H1 (cell line): ENCODE results near the gene MACROD2. TPM values are rescaled to one million over a fixed set of nuclear protein-coding genes. Genes with fewer than 3 reads are reported as not detected.

ENCODE experiments used
- CTCF ChIA-PET: fragments of 300-600 bp; sonication (Branson Sonifier 250); formaldehyde crosslinking; loops from one replicate; lab custom pipeline; 2021; ENCODE audit not compliant: partially characterized antibody; lab: Charles Lee
- POLR2A ChIA-PET: fragments of 300-600 bp; sonication (Branson Sonifier 250); formaldehyde crosslinking; loops from one replicate; lab custom pipeline; 2021; ENCODE audit warnings: inconsistent platforms; ENCODE audit not compliant: partially characterized antibody; lab: Charles Lee
- DNase-seq, 2 experiments: peaks; one replicate each; pipeline versions ENCODE4 v3.0.0 to v3.0.0-alpha.2; 2010 to 2022; ENCODE audit warnings: low spot score in 2 of 2, low read depth in 1 of 2, mixed read lengths in 1 of 2
- FAIRE-seq: peaks from 2 replicates; lab custom pipeline; 2011; peaks lifted over from hg19 to GRCh38; lab: Jason Lieb, UNC
- H2AFZ ChIP-seq: 2 replicates; pipeline ENCODE4 v1.8.1; 2012; ENCODE audit warnings: low read length, inconsistent platforms
- H2AK5ac ChIP-seq: 2 replicates; pipeline ENCODE4 v1.6.1; 2013; ENCODE audit warnings: low read depth, low read length
- H2BK120ac ChIP-seq: replicated peaks from 2 replicates; pipeline ENCODE3; 2013; ENCODE audit warnings: low read depth, low read length, inconsistent platforms
- H2BK12ac ChIP-seq: 2 replicates; pipeline ENCODE4 v1.6.1; 2013; ENCODE audit warnings: low read depth, low read length
- H2BK15ac ChIP-seq: 2 replicates; pipeline ENCODE4 v1.6.1; 2013; ENCODE audit warnings: low read length
- H2BK20ac ChIP-seq: 2 replicates; pipeline ENCODE4 v1.6.1; 2013; ENCODE audit warnings: low read length
- H2BK5ac ChIP-seq: 2 replicates; pipeline ENCODE4 v1.6.1; 2013; ENCODE audit warnings: low read depth, low read length
- H3K14ac ChIP-seq: 2 replicates; pipeline ENCODE4 v1.6.1; 2013; ENCODE audit warnings: inconsistent platforms; ENCODE audit not compliant: insufficient read length
- H3K18ac ChIP-seq: 2 replicates; pipeline ENCODE4 v1.6.1; 2013; ENCODE audit warnings: low read length; ENCODE audit errors: extremely low read depth
- H3K23ac ChIP-seq: 2 replicates; pipeline ENCODE4 v1.6.1; 2013; ENCODE audit warnings: inconsistent platforms; ENCODE audit not compliant: insufficient read length
- H3K23me2 ChIP-seq: 2 replicates; pipeline ENCODE4 v1.6.1; 2013; ENCODE audit warnings: low read depth, low read length
- H3K27ac ChIP-seq: 2 replicates; pipeline ENCODE4 v1.6.1; 2011; ENCODE audit warnings: low read depth, low read length, inconsistent platforms
- H3K27me3 ChIP-seq, 4 experiments: replicated peaks in 1 of 4; 1 replicate in 1 of 4; 2 replicates in 3 of 4; pipeline versions ENCODE4 v1.6.1 to v1.8.1; 2011 to 2013; ENCODE audit warnings: low read length in 3 of 4, mild to moderate bottlenecking in 3 of 4, inconsistent platforms in 2 of 4, mixed read lengths in 2 of 4, moderate library complexity in 1 of 4; ENCODE audit not compliant: control insufficient read depth in 3 of 4, insufficient read depth in 3 of 4; ENCODE audit errors: extremely low read depth in 1 of 4
- H3K36me3 ChIP-seq, 4 experiments: 2 replicates each; pipeline versions ENCODE4 v1.6.1 to v1.8.1; 2011 to 2013; ENCODE audit warnings: mild to moderate bottlenecking in 4 of 4, low read length in 3 of 4, moderate library complexity in 2 of 4, control low read depth in 1 of 4, inconsistent platforms in 1 of 4; ENCODE audit not compliant: insufficient read depth in 4 of 4, control insufficient read depth in 2 of 4
- H3K4ac ChIP-seq: replicated peaks from 2 replicates; pipeline ENCODE3; 2013; ENCODE audit warnings: low read length, low read depth, mixed read lengths, inconsistent platforms; ENCODE audit not compliant: insufficient read length
- H3K4me1 ChIP-seq, 4 experiments: replicated peaks in 1 of 4; 1 replicate in 1 of 4; 2 replicates in 3 of 4; pipeline versions ENCODE4 v1.6.1 to v1.8.1; 2011 to 2013; ENCODE audit warnings: low read length in 3 of 4, inconsistent platforms in 2 of 4, mixed read lengths in 1 of 4; ENCODE audit not compliant: insufficient read depth in 4 of 4, control insufficient read depth in 3 of 4
- H3K4me2 ChIP-seq, 2 experiments: 2 replicates each; pipeline versions ENCODE4 v1.6.1 to v1.8.1; 2011 to 2013; ENCODE audit warnings: low read depth in 2 of 2, low read length in 2 of 2, control low read depth in 1 of 2, inconsistent platforms in 1 of 2, mild to moderate bottlenecking in 1 of 2; ENCODE audit not compliant: insufficient read depth in 1 of 2
- H3K4me3 ChIP-seq, 4 experiments: fragments of 200-600, 300-600 bp in 1 of 4; sonication (generic), shearing (Covaris generic), sonication (Bioruptor Twin) in 1 of 4; 2 replicates each; pipeline versions ENCODE4 v1.5.1 to v1.8.1; 2011 to 2016; ENCODE audit warnings: low read length in 4 of 4, low read depth in 3 of 4, control low read depth in 2 of 4, inconsistent platforms in 2 of 4, mild to moderate bottlenecking in 2 of 4, mixed read lengths in 1 of 4, moderate library complexity in 1 of 4; ENCODE audit not compliant: insufficient read depth in 2 of 4; ENCODE audit errors: extremely low read depth in 1 of 4
- H3K56ac ChIP-seq: replicated peaks from 2 replicates; pipeline ENCODE3; 2013; ENCODE audit warnings: low read depth, mild to moderate bottlenecking, mixed read lengths, low read length, inconsistent platforms; ENCODE audit not compliant: insufficient read length
- H3K79me1 ChIP-seq: 2 replicates; pipeline ENCODE4 v1.6.1; 2013; ENCODE audit warnings: low read depth, low read length, control low read depth
- H3K79me2 ChIP-seq, 2 experiments: 2 replicates each; pipeline versions ENCODE4 v1.6.1 to v1.8.1; 2012 to 2013; ENCODE audit warnings: low read length in 2 of 2, mild to moderate bottlenecking in 2 of 2, inconsistent platforms in 1 of 2; ENCODE audit not compliant: insufficient read depth in 2 of 2, control insufficient read depth in 1 of 2
- H3K9ac ChIP-seq, 4 experiments: replicated peaks in 1 of 4; 1 replicate in 1 of 4; 2 replicates in 3 of 4; pipeline versions ENCODE4 v1.6.1 to v1.8.1; 2011 to 2013; ENCODE audit warnings: low read depth in 3 of 4, low read length in 3 of 4, control low read depth in 2 of 4, mild to moderate bottlenecking in 2 of 4, moderate library complexity in 2 of 4, inconsistent platforms in 1 of 4; ENCODE audit errors: extremely low read depth in 1 of 4
- H3K9me3 ChIP-seq, 2 experiments: 2 replicates each; pipeline versions ENCODE4 v1.6.1 to v1.8.1; 2012 to 2013; ENCODE audit warnings: mild to moderate bottlenecking in 2 of 2, moderate library complexity in 2 of 2, control low read depth in 1 of 2, inconsistent platforms in 1 of 2, low read depth in 1 of 2, low read length in 1 of 2, mixed read lengths in 1 of 2; ENCODE audit not compliant: insufficient read depth in 2 of 2
- H4K20me1 ChIP-seq, 2 experiments: replicated peaks in 1 of 2; 2 replicates each; pipeline versions ENCODE3 to v1.8.1; 2011 to 2013; ENCODE audit warnings: inconsistent platforms in 2 of 2, low read length in 2 of 2, mild to moderate bottlenecking in 1 of 2; ENCODE audit not compliant: insufficient read depth in 2 of 2, control insufficient read depth in 1 of 2
- H4K5ac ChIP-seq: 2 replicates; pipeline ENCODE4 v1.6.1; 2013; ENCODE audit warnings: low read length, low read depth, mixed read lengths, inconsistent platforms; ENCODE audit not compliant: insufficient read length
- H4K8ac ChIP-seq: 2 replicates; pipeline ENCODE4 v1.8.0; 2013; ENCODE audit warnings: mild to moderate bottlenecking, moderate library complexity, low read length, inconsistent platforms; ENCODE audit not compliant: insufficient read depth; ENCODE audit errors: extremely low read depth
- H4K91ac ChIP-seq: replicated peaks from 2 replicates; pipeline ENCODE3; 2013; ENCODE audit warnings: low read length, mixed read lengths, inconsistent platforms; ENCODE audit not compliant: insufficient read length
- BCL11A ChIP-seq, 2 experiments: IDR thresholded peaks; one replicate each; pipeline ENCODE4 v1.6.1; 2011; ENCODE audit warnings: low read depth in 2 of 2, low read length in 2 of 2, mild to moderate bottlenecking in 2 of 2
- FOSL1 ChIP-seq: IDR thresholded peaks from 2 replicates; pipeline ENCODE4 v1.6.1; 2011; ENCODE audit warnings: mild to moderate bottlenecking, low read depth, low read length, moderate library complexity; ENCODE audit not compliant: insufficient read depth
- HDAC2 ChIP-seq, 2 experiments: fragments of 300-600 bp in 1 of 2; sonication (generic) in 1 of 2; IDR thresholded peaks; 2 replicates each; pipeline ENCODE4 v1.6.1; 2011 to 2012; ENCODE audit warnings: low read depth in 2 of 2, low read length in 2 of 2, mild to moderate bottlenecking in 2 of 2, moderate library complexity in 2 of 2, borderline replicate concordance in 1 of 2, inconsistent platforms in 1 of 2
- JUND ChIP-seq: IDR thresholded peaks from 2 replicates; pipeline ENCODE4 v1.6.1; 2011; ENCODE audit warnings: mild to moderate bottlenecking, improper control_type of control experiment, low read length
- NANOG ChIP-seq: IDR thresholded peaks from 2 replicates; pipeline ENCODE4 v1.6.1; 2011; ENCODE audit warnings: low read length, low read depth, mild to moderate bottlenecking, inconsistent platforms; ENCODE audit not compliant: insufficient read depth, poor library complexity, severe bottlenecking
- PHF8 ChIP-seq: fragments of 200-600 bp; sonication (generic); conservative IDR thresholded peaks from 2 replicates; pipeline ENCODE4 v1.7.1; 2012; ENCODE audit warnings: low read depth, mild to moderate bottlenecking, inconsistent platforms, low read length, moderate library complexity
- POU5F1 ChIP-seq: IDR thresholded peaks from 2 replicates; pipeline ENCODE4 v1.6.1; 2011; ENCODE audit warnings: low read depth, mild to moderate bottlenecking, low read length, moderate library complexity
- RAD21 ChIP-seq, 2 experiments: IDR thresholded peaks in 1 of 2; conservative IDR thresholded peaks in 1 of 2; 2 replicates each; pipeline ENCODE4 v1.6.1; 2011; ENCODE audit warnings: low read depth in 2 of 2, low read length in 2 of 2, improper control_type of control experiment in 1 of 2, inconsistent platforms in 1 of 2, mild to moderate bottlenecking in 1 of 2, moderate library complexity in 1 of 2
- RNF2 ChIP-seq: fragments of 200-900, 300-1000 bp; sonication (generic); IDR thresholded peaks from 2 replicates; pipeline ENCODE4 v1.7.1; 2016; ENCODE audit warnings: borderline replicate concordance, low read depth, mild to moderate bottlenecking, antibody characterized with exemption, low read length; ENCODE audit not compliant: poor library complexity, severe bottlenecking; ENCODE audit errors: missing control alignments
- SP1 ChIP-seq: IDR thresholded peaks from 2 replicates; pipeline ENCODE4 v1.6.1; 2011; ENCODE audit warnings: low read depth, low read length
- TBP ChIP-seq: IDR thresholded peaks from 2 replicates; pipeline ENCODE4 v1.6.1; 2011; ENCODE audit warnings: low read depth, low read length, improper control_type of control experiment
- TEAD4 ChIP-seq: IDR thresholded peaks from 2 replicates; pipeline ENCODE4 v1.6.1; 2012; ENCODE audit warnings: low read depth, low read length, inconsistent platforms, mixed read lengths
- ZNF274 ChIP-seq: IDR thresholded peaks from 2 replicates; pipeline ENCODE4 v1.7.0; 2012; ENCODE audit warnings: low read length, borderline replicate concordance; ENCODE audit errors: extremely low read depth
- polyA plus RNA-seq, 7 experiments: library from polyadenylated mRNA; depleted of rRNA in 3 of 7; stranded (reverse) in 5 of 7; unstranded in 2 of 7; fragments of >200 nt in 5 of 7; fragments of 200-250 nt in 2 of 7; gene quantifications; 1 replicate in 5 of 7; 2 replicates in 1 of 7; 4 replicates in 1 of 7; pipeline versions ENCODE4 v1.2.1 to v1.2.3, GENCODE V29; 2011 to 2013; ENCODE audit warnings: missing spikeins in 2 of 7, mixed read lengths in 2 of 7
- total RNA-seq: library from RNA; stranded (reverse); fragmentation: NEBNext Ultra II Directional; extraction: Animal tissue kit (Norgen Biotek cat#: 25700); gene quantifications from 2 replicates; pipeline ENCODE4 v1.2.1, GENCODE V29; 2021

The MACROD2 gene
- total and polyA plus RNA-seq, 2 of the 8 experiments (the other 6 are each of a cell fraction or from before 2014, with no cell fraction given), result 0.70 to 3.9 TPM

DNA sequence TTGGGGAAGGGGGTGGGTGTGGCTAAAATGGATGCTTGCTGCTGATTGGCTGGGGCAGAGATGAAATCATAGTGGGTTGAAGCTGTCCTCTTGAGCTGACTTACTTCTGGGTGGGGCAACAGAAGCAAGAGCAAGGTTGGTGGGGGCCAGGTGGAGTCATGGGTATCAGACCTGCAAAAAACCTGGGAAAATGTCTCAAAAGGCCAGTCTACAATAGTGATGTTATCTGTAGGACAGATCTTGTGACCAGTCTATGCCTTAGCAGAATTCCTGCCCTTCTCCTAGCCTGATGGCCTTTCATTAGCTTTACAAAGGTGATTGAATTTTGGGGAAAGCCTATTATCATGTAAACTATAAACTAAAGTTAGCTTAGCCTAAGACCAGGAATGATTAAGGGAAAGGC is 1632.2 kb downstream of the MACROD2 start:
- H4K5ac ChIP-seq, result no peak overlapping the region
- H3K27ac ChIP-seq, result no peak overlapping the region; the same call in 1 of the 2 replicates
- peak overlapping the region; percentile 55; the same call in 1 of the 2 replicates for H2AK5ac ChIP-seq
- H3K14ac ChIP-seq, result no peak overlapping the region
- H4K8ac ChIP-seq, result no peak overlapping the region
- ChIA-PET CTCF (interaction anchor here (0.6 to 2.0 kb wide), 2 partner anchors 27 to 905 kb away, joined by 3 to 7 read pairs; no protein-coding TSS in a partner anchor), POLR2A (interaction anchor here (1.0 to 1.4 kb wide), 2 partner anchors 10 to 11 kb away, joined by 4 read pairs; no protein-coding TSS in a partner anchor)
- H3K4me3 ChIP-seq, result peak overlapping the region in 1 of 4 experiments; percentile 41; a peak in 1 of 8 replicates
- peak overlapping the region; percentile 74 for H2BK20ac ChIP-seq
- H3K18ac ChIP-seq, result peak overlapping the region; percentile 68; the same call in 1 of the 2 replicates
- no peak overlapping the region for H3K4ac ChIP-seq
- H2BK5ac ChIP-seq, result peak overlapping the region; percentile 95; the same call in 1 of the 2 replicates
- H3K23me2 ChIP-seq, result peaks cover 2% of the 10 kb centered on the region; the same call in 1 of the 2 replicates
- H3K23ac ChIP-seq, result no peak overlapping the region
- DNase-seq (peak; percentile 29 to 70), FAIRE-seq (peak; percentile 88)
- H3K36me3 ChIP-seq, result no peaks in the 10 kb centered on the region; a peak in 1 of 8 replicates
- H3K4me2 ChIP-seq, result peak overlapping the region; percentile 49 to 52; a peak in 3 of 4 replicates
- no peak overlapping the region for H2BK15ac ChIP-seq
- no peaks in the 10 kb centered on the region for H3K79me2 ChIP-seq
- H3K9ac ChIP-seq, result no peak overlapping the region
- no peak overlapping the region for H3K56ac ChIP-seq
- no peak overlapping the region for H2BK120ac ChIP-seq
- H4K20me1 ChIP-seq, result no peaks in the 10 kb centered on the region
- peak overlapping the region; percentile 77; the same call in 1 of the 2 replicates for H2BK12ac ChIP-seq
- no peaks in the 10 kb centered on the region for H3K9me3 ChIP-seq
- H3K27me3 ChIP-seq, result no peaks in the 10 kb centered on the region
- no peaks in the 10 kb centered on the region for H3K79me1 ChIP-seq
- H2AFZ ChIP-seq, result no peak overlapping the region
- peaks cover 0 to 11% (median 5%) of the 10 kb centered on the region in 4 experiments; a peak in 5 of 7 replicates for H3K4me1 ChIP-seq
- no peak overlapping the region for H4K91ac ChIP-seq
- TF ChIP-seq RNF2 (no peak), RAD21 (IDR thresholded peaks at IDR 0.05 in 1 of 2, conservative IDR thresholded peaks at IDR 0.05 in 1 of 2; ENCODE audit: low read depth in 2 of 2, low read length in 2 of 2) (no peak), FOSL1 (no peak), POU5F1 (peak; percentile 79; the same call in 1 of the 2 replicates), ZNF274 (no peak), TEAD4 (0 out of 2 replicates have a peak, but pooled peaks have one; percentile 36), HDAC2 (IDR thresholded peaks at IDR 0.05; ENCODE audit: borderline replicate concordance in 1 of 2, low read depth in 2 of 2, low read length in 2 of 2) (no peak), BCL11A (IDR thresholded peaks at IDR 0.05; ENCODE audit: low read depth in 2 of 2, low read length in 2 of 2) (no peak), PHF8 (no peak), NANOG (peak; percentile 30), TBP (no peak), SP1 (0 out of 2 replicates have a peak, but pooled peaks have one; percentile 24), JUND (no peak)
